Endothelial cell of umbilical vein (primary cell): ENCODE results near the gene TMEM35B.
"Not testable (repeated sequence)": the region's sequence is repeated elsewhere in the genome, so short reads cannot be mapped to it uniquely, and the experiment has no call there.

Source experiments
- CTCF ChIP-seq, 2 donors: IDR thresholded peaks; 1 replicate in 1 of 2; 2 replicates in 1 of 2; pipeline ENCODE4 v1.5.1; 2011; ENCODE audit warnings: low read length in 2 of 2, mild to moderate bottlenecking in 2 of 2, moderate library complexity in 2 of 2, control low read depth in 1 of 2, inconsistent platforms in 1 of 2, low read depth in 1 of 2; ENCODE audit not compliant: insufficient read depth in 1 of 2; ENCODE audit errors: extremely low read depth in 1 of 2
- EZH2 ChIP-seq: IDR thresholded peaks from 2 replicates; pipeline ENCODE4 v1.6.1; 2012; ENCODE audit warnings: borderline replicate concordance, low read depth, mild to moderate bottlenecking, moderate library complexity, low read length, inconsistent platforms; ENCODE audit not compliant: severe bottlenecking
- GATA2 ChIP-seq: IDR thresholded peaks from 2 replicates; pipeline ENCODE4 v1.7.0; 2011; ENCODE audit warnings: low read depth, mild to moderate bottlenecking, moderate library complexity, mixed read lengths, low read length; ENCODE audit not compliant: insufficient read length, insufficient read depth
- POLR2A ChIP-seq: IDR thresholded peaks from 2 replicates; pipeline ENCODE4 v1.6.1; 2012; ENCODE audit warnings: low read depth, mild to moderate bottlenecking, control low read depth, low read length
- POLR2AphosphoS5 ChIP-seq: IDR thresholded peaks from 2 replicates; pipeline ENCODE4 v1.6.1; 2012; ENCODE audit warnings: low read depth, mild to moderate bottlenecking, control low read depth, low read length, moderate library complexity; ENCODE audit not compliant: insufficient read depth

- TF ChIP-seq POLR2A; POLR2AphosphoS5; CTCF (IDR thresholded peaks at IDR 0.05; ENCODE audit: extremely low read depth in 1 of 2, insufficient read depth in 1 of 2, low read depth in 1 of 2, low read length in 2 of 2); EZH2; GATA2: not testable (repeated sequence)
Measured at GRCh38 chr1:34947641-34948314, 37.4 kb downstream of the TMEM35B start.
